ENCODE measurements around the gene LHB. TPM values are rescaled to one million over a fixed set of nuclear protein-coding genes. Genes with fewer than 3 reads are reported as not detected.

Gene LHB
- total and polyA plus RNA-seq, 2 donors (not counting 1 experiment from before 2014, with no cell fraction given), result not detected

- no peak overlapping the region for H3K4me3 ChIP-seq (replicated peaks in 1 of 4; ENCODE audit: control extremely low read depth in 1 of 4, insufficient read depth in 1 of 4, low read depth in 3 of 4, low read length in 4 of 4)
- TF ChIP-seq EZH2 (IDR thresholded peaks at IDR 0.05; ENCODE audit: low read length, missing control alignments) (no peak), CTCF (conservative IDR thresholded peaks at IDR 0.05 in 1 of 2, IDR thresholded peaks at IDR 0.05 in 1 of 2; ENCODE audit: low read depth in 1 of 2, low read length in 2 of 2) (no peak)
- H3K4me2 ChIP-seq (ENCODE audit: extremely low read depth, insufficient read depth, low read length), result no peak overlapping the region
- no peaks in the 10 kb centered on the region for H4K20me1 ChIP-seq (ENCODE audit: control insufficient read depth, extremely low read depth, insufficient read depth, low read length)
- peaks cover 14% of the 10 kb centered on the region for H3K4me1 ChIP-seq (ENCODE audit: control insufficient read depth, extremely low read depth, insufficient read depth, low read length)
- peaks cover 19% of the 10 kb centered on the region for H3K36me3 ChIP-seq (ENCODE audit: control insufficient read depth, insufficient read depth, low read length)
- H3K79me2 ChIP-seq (ENCODE audit: control insufficient read depth, insufficient read depth, low read length), result peaks cover 30% of the 10 kb centered on the region
- no peaks in the 10 kb centered on the region for H3K27me3 ChIP-seq (ENCODE audit: control insufficient read depth, insufficient read depth, low read length)
- H3K27ac ChIP-seq (ENCODE audit: insufficient read depth, low read length), result no peak overlapping the region
- no peak overlapping the region for H2AFZ ChIP-seq (ENCODE audit: low read length)
- no peak for DNase-seq (ENCODE audit: low read depth in 2 of 2)
- no peaks in the 10 kb centered on the region for H3K9me3 ChIP-seq (ENCODE audit: control insufficient read depth, insufficient read depth, low read depth, low read length)
- H3K9ac ChIP-seq (ENCODE audit: insufficient read depth, low read length), result no peak overlapping the region
Observed at GRCh38 chr19:48988286-48988685, 28.6 kb downstream of the LHB start.

GRCh38 chr19:48987323-48987722 is 29.6 kb downstream of the LHB start:
- no peaks in the 10 kb centered on the region for H3K9me3 ChIP-seq (ENCODE audit: control insufficient read depth, insufficient read depth, low read depth, low read length)
- no peaks in the 10 kb centered on the region for H4K20me1 ChIP-seq (ENCODE audit: control insufficient read depth, extremely low read depth, insufficient read depth, low read length)
- H3K36me3 ChIP-seq (ENCODE audit: control insufficient read depth, insufficient read depth, low read length), result peaks cover 21% of the 10 kb centered on the region
- no peak overlapping the region for H3K27ac ChIP-seq (ENCODE audit: insufficient read depth, low read length)
- H2AFZ ChIP-seq (ENCODE audit: low read length), result no peak overlapping the region
- H3K4me2 ChIP-seq (ENCODE audit: extremely low read depth, insufficient read depth, low read length), result no peak overlapping the region
- H3K4me3 ChIP-seq (replicated peaks in 1 of 4; ENCODE audit: control extremely low read depth in 1 of 4, insufficient read depth in 1 of 4, low read depth in 3 of 4, low read length in 4 of 4), result no peak overlapping the region
- no peaks in the 10 kb centered on the region for H3K27me3 ChIP-seq (ENCODE audit: control insufficient read depth, insufficient read depth, low read length)
- H3K79me2 ChIP-seq (ENCODE audit: control insufficient read depth, insufficient read depth, low read length), result peaks cover 23% of the 10 kb centered on the region
- no peak overlapping the region for H3K9ac ChIP-seq (ENCODE audit: insufficient read depth, low read length)
- DNase-seq (ENCODE audit: low read depth in 2 of 2), result no peak
- no peak for TF ChIP-seq EZH2 (IDR thresholded peaks at IDR 0.05; ENCODE audit: low read length, missing control alignments)
- no peak for TF ChIP-seq CTCF (conservative IDR thresholded peaks at IDR 0.05 in 1 of 2, IDR thresholded peaks at IDR 0.05 in 1 of 2; ENCODE audit: low read depth in 1 of 2, low read length in 2 of 2)
- peaks cover 14% of the 10 kb centered on the region for H3K4me1 ChIP-seq (ENCODE audit: control insufficient read depth, extremely low read depth, insufficient read depth, low read length)

- H3K36me3 ChIP-seq (ENCODE audit: control insufficient read depth, insufficient read depth, low read length), result peaks cover 26% of the 10 kb centered on the region
- TF ChIP-seq EZH2 (IDR thresholded peaks at IDR 0.05; ENCODE audit: low read length, missing control alignments) (no peak), CTCF (conservative IDR thresholded peaks at IDR 0.05 in 1 of 2, IDR thresholded peaks at IDR 0.05 in 1 of 2; ENCODE audit: low read depth in 1 of 2, low read length in 2 of 2) (no peak)
- H3K4me3 ChIP-seq (replicated peaks in 1 of 4; ENCODE audit: control extremely low read depth in 1 of 4, insufficient read depth in 1 of 4, low read depth in 3 of 4, low read length in 4 of 4), result no peak overlapping the region
- no peak overlapping the region for H3K4me2 ChIP-seq (ENCODE audit: extremely low read depth, insufficient read depth, low read length)
- H2AFZ ChIP-seq (ENCODE audit: low read length), result no peak overlapping the region
- no peaks in the 10 kb centered on the region for H3K27me3 ChIP-seq (ENCODE audit: control insufficient read depth, insufficient read depth, low read length)
- peaks cover 10% of the 10 kb centered on the region for H3K4me1 ChIP-seq (ENCODE audit: control insufficient read depth, extremely low read depth, insufficient read depth, low read length)
- H4K20me1 ChIP-seq (ENCODE audit: control insufficient read depth, extremely low read depth, insufficient read depth, low read length), result no peaks in the 10 kb centered on the region
- no peak overlapping the region for H3K9ac ChIP-seq (ENCODE audit: insufficient read depth, low read length)
- no peak for DNase-seq (ENCODE audit: low read depth in 2 of 2)
- peaks cover 12% of the 10 kb centered on the region for H3K79me2 ChIP-seq (ENCODE audit: control insufficient read depth, insufficient read depth, low read length)
- H3K9me3 ChIP-seq (ENCODE audit: control insufficient read depth, insufficient read depth, low read depth, low read length), result no peaks in the 10 kb centered on the region
- H3K27ac ChIP-seq (ENCODE audit: insufficient read depth, low read length), result no peak overlapping the region
Observed at GRCh38 chr19:48986211-48986610, 30.7 kb downstream of the LHB start.
